GM23248 (cell line): ENCODE data around the gene C13orf42.

ENCODE experiments used
- EZH2 ChIP-seq: fragments of 200-600 bp; sonication (generic); IDR thresholded peaks from 2 replicates; pipeline ENCODE4 v1.6.1; 2018; ENCODE audit warnings: antibody characterized with exemption, mild to moderate bottlenecking; ENCODE audit not compliant: insufficient read depth, poor library complexity, severe bottlenecking
- EZH2phosphoT487 ChIP-seq: fragments of 200-600 bp; sonication (generic); IDR thresholded peaks from 2 replicates; pipeline ENCODE4 v1.6.1; 2018; ENCODE audit warnings: antibody characterized with exemption, moderate library complexity, mild to moderate bottlenecking, low read depth; ENCODE audit not compliant: insufficient read depth

DNA sequence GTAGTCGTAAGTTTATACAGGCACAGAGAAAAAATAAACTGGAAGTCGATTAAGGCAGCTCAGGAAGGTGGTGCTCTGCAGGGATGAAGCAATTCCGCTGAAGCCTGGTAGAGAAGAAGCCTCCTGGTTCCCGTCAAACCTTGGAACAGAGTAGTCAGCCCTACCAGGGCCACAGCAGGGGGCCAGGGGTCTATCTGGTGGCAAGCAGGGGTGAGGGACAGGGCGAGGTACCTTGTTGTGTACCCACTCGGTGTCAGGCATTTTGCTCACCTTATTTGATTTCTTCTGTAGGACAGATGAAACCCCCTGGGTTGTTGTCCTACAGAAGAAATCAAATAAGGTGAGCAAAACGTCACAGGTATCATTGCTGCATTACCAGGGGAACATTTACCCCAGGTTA lies 70.6 kb downstream of the C13orf42 start:
- TF ChIP-seq EZH2 (no peak), EZH2phosphoT487 (no peak)
